ENCODE results near the gene VAC14.

VAC14 gene

GRCh38 chr16:70658921-70659320 is 142.0 kb downstream of the VAC14 start:
- Histone ChIP-seq H3K9me3 (ENCODE audit: low read length) (no peaks in the 10 kb centered on the region), H2AFZ (ENCODE audit: low read depth, low read length) (no peak overlapping the region), H3K27me3 (ENCODE audit: insufficient read depth, low read length) (no peaks in the 10 kb centered on the region), H3K4me1 (ENCODE audit: insufficient read depth, low read length) (peaks cover 6% of the 10 kb centered on the region), H3K36me3 (ENCODE audit: insufficient read depth, low read length) (peaks cover 14% of the 10 kb centered on the region), H3K4me3 (ENCODE audit: low read length) (no peak overlapping the region)

- no peaks in the 10 kb centered on the region for H3K27me3 ChIP-seq (ENCODE audit: insufficient read depth, low read length)
- H3K4me1 ChIP-seq (ENCODE audit: insufficient read depth, low read length), result peaks cover 8% of the 10 kb centered on the region
- H3K4me3 ChIP-seq (ENCODE audit: low read length), result no peak overlapping the region
- peaks cover 7% of the 10 kb centered on the region for H3K36me3 ChIP-seq (ENCODE audit: insufficient read depth, low read length)
- no peaks in the 10 kb centered on the region for H3K9me3 ChIP-seq (ENCODE audit: low read length)
- no peak overlapping the region for H2AFZ ChIP-seq (ENCODE audit: low read depth, low read length)
These were observed 143.0 kb downstream of the VAC14 start for GRCh38 chr16:70657956-70658355.

GRCh38 chr16:70656712-70657263 is 144.2 kb downstream of the VAC14 start:
- Histone ChIP-seq H3K4me1 (ENCODE audit: insufficient read depth, low read length) (peaks cover 8% of the 10 kb centered on the region), H3K27me3 (ENCODE audit: insufficient read depth, low read length) (no peaks in the 10 kb centered on the region), H3K9me3 (ENCODE audit: low read length) (no peaks in the 10 kb centered on the region), H3K4me3 (ENCODE audit: low read length) (no peak overlapping the region), H3K36me3 (ENCODE audit: insufficient read depth, low read length) (no peaks in the 10 kb centered on the region), H2AFZ (ENCODE audit: low read depth, low read length) (no peak overlapping the region)

GRCh38 chr16:70656065-70656711 is 144.8 kb downstream of the VAC14 start:
- Histone ChIP-seq H3K4me1 (ENCODE audit: insufficient read depth, low read length) (peaks cover 8% of the 10 kb centered on the region), H2AFZ (ENCODE audit: low read depth, low read length) (no peak overlapping the region), H3K4me3 (ENCODE audit: low read length) (no peak overlapping the region), H3K27me3 (ENCODE audit: insufficient read depth, low read length) (no peaks in the 10 kb centered on the region), H3K9me3 (ENCODE audit: low read length) (no peaks in the 10 kb centered on the region), H3K36me3 (ENCODE audit: insufficient read depth, low read length) (no peaks in the 10 kb centered on the region)

GRCh38 chr16:70653809-70654771 is 146.9 kb downstream of the VAC14 start:
- H3K4me1 ChIP-seq (ENCODE audit: insufficient read depth, low read length), result peaks cover 8% of the 10 kb centered on the region
- H2AFZ ChIP-seq (ENCODE audit: low read depth, low read length), result no peak overlapping the region
- no peak overlapping the region for H3K4me3 ChIP-seq (ENCODE audit: low read length)
- H3K9me3 ChIP-seq (ENCODE audit: low read length), result peaks cover 3% of the 10 kb centered on the region
- H3K36me3 ChIP-seq (ENCODE audit: insufficient read depth, low read length), result no peaks in the 10 kb centered on the region
- no peaks in the 10 kb centered on the region for H3K27me3 ChIP-seq (ENCODE audit: insufficient read depth, low read length)

- no peaks in the 10 kb centered on the region for H3K36me3 ChIP-seq (ENCODE audit: insufficient read depth, low read length)
- no peaks in the 10 kb centered on the region for H3K27me3 ChIP-seq (ENCODE audit: insufficient read depth, low read length)
- peaks cover 8% of the 10 kb centered on the region for H3K4me1 ChIP-seq (ENCODE audit: insufficient read depth, low read length)
- peaks cover 7% of the 10 kb centered on the region for H3K9me3 ChIP-seq (ENCODE audit: low read length)
- H3K4me3 ChIP-seq (ENCODE audit: low read length), result no peak overlapping the region
- H2AFZ ChIP-seq (ENCODE audit: low read depth, low read length), result no peak overlapping the region
These were observed 147.6 kb downstream of the VAC14 start for GRCh38 chr16:70653406-70653805.

GRCh38 chr16:70652322-70652721 is 148.6 kb downstream of the VAC14 start:
- Histone ChIP-seq H2AFZ (ENCODE audit: low read depth, low read length) (no peak overlapping the region), H3K4me1 (ENCODE audit: insufficient read depth, low read length) (peaks cover 11% of the 10 kb centered on the region), H3K9me3 (ENCODE audit: low read length) (peaks cover 7% of the 10 kb centered on the region), H3K4me3 (ENCODE audit: low read length) (no peak overlapping the region), H3K27me3 (ENCODE audit: insufficient read depth, low read length) (no peaks in the 10 kb centered on the region), H3K36me3 (ENCODE audit: insufficient read depth, low read length) (no peaks in the 10 kb centered on the region)

GRCh38 chr16:70651524-70651923 is 149.4 kb downstream of the VAC14 start:
- no peak overlapping the region for H3K4me3 ChIP-seq (ENCODE audit: low read length)
- H3K36me3 ChIP-seq (ENCODE audit: insufficient read depth, low read length), result no peaks in the 10 kb centered on the region
- H3K27me3 ChIP-seq (ENCODE audit: insufficient read depth, low read length), result no peaks in the 10 kb centered on the region
- H3K9me3 ChIP-seq (ENCODE audit: low read length), result peaks cover 7% of the 10 kb centered on the region
- H3K4me1 ChIP-seq (ENCODE audit: insufficient read depth, low read length), result peaks cover 17% of the 10 kb centered on the region
- H2AFZ ChIP-seq (ENCODE audit: low read depth, low read length), result no peak overlapping the region

GRCh38 chr16:70650216-70650615 is 150.7 kb downstream of the VAC14 start:
- Histone ChIP-seq H2AFZ (ENCODE audit: low read depth, low read length) (no peak overlapping the region), H3K36me3 (ENCODE audit: insufficient read depth, low read length) (no peaks in the 10 kb centered on the region), H3K27me3 (ENCODE audit: insufficient read depth, low read length) (no peaks in the 10 kb centered on the region), H3K4me1 (ENCODE audit: insufficient read depth, low read length) (peaks cover 19% of the 10 kb centered on the region), H3K4me3 (ENCODE audit: low read length) (no peak overlapping the region), H3K9me3 (ENCODE audit: low read length) (peaks cover 7% of the 10 kb centered on the region)

- H3K9me3 ChIP-seq (ENCODE audit: low read length), result peaks cover 7% of the 10 kb centered on the region
- no peak overlapping the region for H2AFZ ChIP-seq (ENCODE audit: low read depth, low read length)
- H3K4me1 ChIP-seq (ENCODE audit: insufficient read depth, low read length), result peaks cover 19% of the 10 kb centered on the region
- no peaks in the 10 kb centered on the region for H3K36me3 ChIP-seq (ENCODE audit: insufficient read depth, low read length)
- no peak overlapping the region for H3K4me3 ChIP-seq (ENCODE audit: low read length)
- H3K27me3 ChIP-seq (ENCODE audit: insufficient read depth, low read length), result no peaks in the 10 kb centered on the region
These were observed 151.7 kb downstream of the VAC14 start for GRCh38 chr16:70649300-70649699.

- no peaks in the 10 kb centered on the region for H3K36me3 ChIP-seq (ENCODE audit: insufficient read depth, low read length)
These were observed 152.4 kb downstream of the VAC14 start for GRCh38 chr16:70648606-70649005.

GRCh38 chr16:70647441-70648359 is 153.3 kb downstream of the VAC14 start:
- Histone ChIP-seq H3K9me3 (ENCODE audit: low read length) (peaks cover 7% of the 10 kb centered on the region), H3K36me3 (ENCODE audit: insufficient read depth, low read length) (no peaks in the 10 kb centered on the region), H3K4me3 (ENCODE audit: low read length) (no peak overlapping the region), H2AFZ (ENCODE audit: low read depth, low read length) (no peak overlapping the region), H3K4me1 (ENCODE audit: insufficient read depth, low read length) (peaks cover 13% of the 10 kb centered on the region), H3K27me3 (ENCODE audit: insufficient read depth, low read length) (no peaks in the 10 kb centered on the region)

More at GRCh38 chr16:70648606-70649005, 152.4 kb downstream of the VAC14 start:
- peaks cover 13% of the 10 kb centered on the region for H3K4me1 ChIP-seq (ENCODE audit: insufficient read depth, low read length)
- no peaks in the 10 kb centered on the region for H3K27me3 ChIP-seq (ENCODE audit: insufficient read depth, low read length)
- no peak overlapping the region for H3K4me3 ChIP-seq (ENCODE audit: low read length)
- peaks cover 7% of the 10 kb centered on the region for H3K9me3 ChIP-seq (ENCODE audit: low read length)
- H2AFZ ChIP-seq (ENCODE audit: low read depth, low read length), result no peak overlapping the region
